PC-9 (cell line): ENCODE measurements around the gene NBDY. TPM values are rescaled to one million over a fixed set of nuclear protein-coding genes. Genes with fewer than 3 reads are reported as not detected.

Experiments used
- BruUV-seq: library from RNA; stranded (reverse); fragments of 400-500 nt; replicated peaks from 2 replicates; lab custom pipeline; 2021; lab: Mats Ljungman, UMichigan
- CTCF ChIA-PET: fragments of 300-600 bp; sonication (Branson Sonifier 250); formaldehyde crosslinking; loops from one replicate; lab custom pipeline; 2022; ENCODE audit warnings: antibody characterized with exemption; lab: Charles Lee
- POLR2A ChIA-PET: fragments of 300-600 bp; sonication (Branson Sonifier 250); formaldehyde crosslinking; loops from one replicate; lab custom pipeline; 2022; ENCODE audit warnings: antibody characterized with exemption; ENCODE audit not compliant: unreplicated experiment; lab: Charles Lee
- DNase-seq, 2 experiments: peaks; one replicate each; pipeline versions ENCODE4 v3.0.0 to v3.0.0-alpha.2; 2015 to 2022; ENCODE audit warnings: mixed read lengths in 1 of 2
- H2AFZ ChIP-seq: fragments of 200-600 bp; sonication (generic); 2 replicates; pipeline ENCODE4 v1.8.1; 2017; ENCODE audit warnings: antibody characterized with exemption
- H3F3A ChIP-seq: fragments of 200-600 bp; sonication (generic); 2 replicates; pipeline ENCODE4 v1.8.1; 2017; ENCODE audit warnings: antibody characterized with exemption, mild to moderate bottlenecking, low read depth; ENCODE audit not compliant: insufficient read depth
- H3K27ac ChIP-seq: fragments of 200-600 bp; sonication (generic); 2 replicates; pipeline ENCODE4 v1.6.1; 2016; ENCODE audit warnings: mixed run types
- H3K27me3 ChIP-seq: fragments of 200-600 bp; sonication (generic); 2 replicates; pipeline ENCODE4 v1.6.1; 2016; ENCODE audit warnings: low read depth, mixed run types; ENCODE audit not compliant: insufficient read depth
- H3K36me3 ChIP-seq: fragments of 200-600 bp; sonication (generic); 2 replicates; pipeline ENCODE4 v1.6.1; 2016; ENCODE audit warnings: low read depth, mixed run types
- H3K4me1 ChIP-seq: fragments of 200-600 bp; sonication (generic); replicated peaks from 2 replicates; pipeline ENCODE4 v1.6.1; 2016; ENCODE audit warnings: mixed run types; ENCODE audit not compliant: insufficient read depth
- H3K4me2 ChIP-seq: fragments of 200-600 bp; sonication (generic); 2 replicates; pipeline ENCODE4 v1.6.1; 2017; ENCODE audit warnings: mixed run types
- H3K4me3 ChIP-seq: fragments of 200-600 bp; sonication (generic); 2 replicates; pipeline ENCODE4 v1.6.1; 2016; ENCODE audit warnings: mixed run types
- H3K79me2 ChIP-seq: fragments of 200-600 bp; sonication (generic); 2 replicates; pipeline ENCODE4 v1.6.1; 2017; ENCODE audit warnings: low read depth, mixed run types
- H3K9me2 ChIP-seq: fragments of 200-600 bp; sonication (generic); 2 replicates; pipeline ENCODE4 v1.8.1; 2017; ENCODE audit warnings: mild to moderate bottlenecking; ENCODE audit not compliant: insufficient read depth
- H3K9me3 ChIP-seq: fragments of 200-600 bp; sonication (generic); 2 replicates; pipeline ENCODE4 v1.8.1; 2016; ENCODE audit warnings: low read depth; ENCODE audit not compliant: insufficient read depth
- H4K20me1 ChIP-seq: fragments of 200-600 bp; sonication (generic); 2 replicates; pipeline ENCODE4 v1.8.1; 2017; ENCODE audit not compliant: insufficient read depth
- EZH2 ChIP-seq: fragments of 200-600 bp; sonication (generic); IDR thresholded peaks from 2 replicates; pipeline ENCODE4 v1.8.0; 2017; ENCODE audit warnings: antibody characterized with exemption, low read depth
- intact Hi-C: fragments of 100-400 bp; cut with micrococcal nuclease; formaldehyde crosslinking; loops from one replicate; pipeline ENCODE4 v1.10.0; 2022; ENCODE audit not compliant: unreplicated experiment
- total RNA-seq: library from RNA; stranded (reverse); gene quantifications from 2 replicates; pipeline ENCODE4 v1.2.3, GENCODE V29; 2021
- TF ChIP-seq, protein P1 (sequence below): fragments of 200-600 bp; sonication (generic); conservative IDR thresholded peaks from 2 replicates; pipeline ENCODE4 v1.6.1; 2017; ENCODE audit warnings: mixed run types, antibody characterized with exemption, mild to moderate bottlenecking, moderate library complexity

The NBDY gene
- total RNA-seq, 1 experiment from 2014 or later = 76.6 TPM

DNA sequence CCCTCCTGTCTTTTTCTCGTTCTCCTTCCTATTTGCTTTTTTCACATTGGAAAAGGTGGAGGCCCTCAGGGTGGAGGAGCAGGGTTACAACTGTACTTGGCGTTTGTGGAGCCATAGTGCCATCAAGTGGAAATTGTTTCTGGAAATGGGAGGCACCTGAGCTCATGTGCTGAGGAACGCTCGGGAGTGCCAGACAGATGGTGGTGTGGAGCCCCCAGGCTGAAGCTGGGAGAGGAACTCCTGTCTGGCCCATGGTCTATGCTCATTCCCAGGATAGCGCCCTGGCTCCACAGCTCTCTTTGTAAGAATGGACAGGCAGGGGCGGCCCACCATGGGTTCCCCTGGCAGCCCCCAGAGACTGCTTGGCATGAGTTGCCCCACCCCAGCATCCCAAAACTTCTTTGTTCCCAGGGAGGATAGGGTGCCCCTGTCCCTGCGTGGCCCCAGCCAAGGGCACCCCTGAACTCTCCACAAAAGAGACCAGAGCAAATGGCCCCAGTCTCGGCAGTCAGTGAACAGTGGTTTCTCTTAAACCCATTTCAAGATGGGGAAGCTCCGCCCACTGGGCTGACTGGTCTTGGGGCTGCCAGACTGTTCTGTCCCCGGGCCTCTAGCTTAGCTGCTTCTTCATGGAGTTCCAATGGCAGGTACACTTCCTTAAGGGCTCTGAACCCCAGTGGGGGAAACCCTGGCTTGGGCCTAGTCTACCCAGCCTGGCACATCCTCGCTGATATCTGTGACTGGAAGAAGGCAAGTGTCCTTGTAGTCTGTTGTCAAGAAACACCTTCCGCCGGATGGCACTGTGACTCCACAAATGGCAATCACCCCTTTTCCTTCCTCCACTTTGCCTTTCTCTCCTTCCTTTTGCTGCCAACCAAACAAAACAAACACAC lies 70.1 kb downstream of the NBDY start:
- no peak for DNase-seq
- TF ChIP-seq, protein P1, sequence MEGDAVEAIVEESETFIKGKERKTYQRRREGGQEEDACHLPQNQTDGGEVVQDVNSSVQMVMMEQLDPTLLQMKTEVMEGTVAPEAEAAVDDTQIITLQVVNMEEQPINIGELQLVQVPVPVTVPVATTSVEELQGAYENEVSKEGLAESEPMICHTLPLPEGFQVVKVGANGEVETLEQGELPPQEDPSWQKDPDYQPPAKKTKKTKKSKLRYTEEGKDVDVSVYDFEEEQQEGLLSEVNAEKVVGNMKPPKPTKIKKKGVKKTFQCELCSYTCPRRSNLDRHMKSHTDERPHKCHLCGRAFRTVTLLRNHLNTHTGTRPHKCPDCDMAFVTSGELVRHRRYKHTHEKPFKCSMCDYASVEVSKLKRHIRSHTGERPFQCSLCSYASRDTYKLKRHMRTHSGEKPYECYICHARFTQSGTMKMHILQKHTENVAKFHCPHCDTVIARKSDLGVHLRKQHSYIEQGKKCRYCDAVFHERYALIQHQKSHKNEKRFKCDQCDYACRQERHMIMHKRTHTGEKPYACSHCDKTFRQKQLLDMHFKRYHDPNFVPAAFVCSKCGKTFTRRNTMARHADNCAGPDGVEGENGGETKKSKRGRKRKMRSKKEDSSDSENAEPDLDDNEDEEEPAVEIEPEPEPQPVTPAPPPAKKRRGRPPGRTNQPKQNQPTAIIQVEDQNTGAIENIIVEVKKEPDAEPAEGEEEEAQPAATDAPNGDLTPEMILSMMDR = no peak
- no peak for TF ChIP-seq EZH2
- CTCF ChIA-PET = no interaction called here

DNA sequence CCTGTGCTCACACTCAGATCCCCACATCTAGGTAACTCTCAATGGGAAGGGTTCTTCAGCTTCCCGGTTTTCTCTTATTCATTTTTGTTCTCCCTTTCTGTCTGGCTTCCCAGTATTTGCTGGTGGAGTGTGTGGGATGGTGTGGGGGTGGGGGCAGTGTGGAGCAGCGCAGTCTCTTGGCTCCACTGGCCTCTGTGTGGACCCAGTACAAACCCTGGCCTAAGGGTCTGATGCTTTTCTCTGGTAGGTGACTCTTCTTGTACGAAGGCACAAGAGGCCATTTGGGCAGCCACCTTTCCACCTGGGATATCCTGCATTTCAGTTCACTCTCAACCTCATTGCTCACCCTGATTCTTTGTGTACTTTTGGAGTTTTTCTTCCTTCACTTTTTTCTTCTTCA lies 71.3 kb downstream of the NBDY start:
- Histone ChIP-seq H3K27ac (no peak overlapping the region), H3F3A (no peaks in the 10 kb centered on the region), H3K9me3 (no peaks in the 10 kb centered on the region), H3K4me2 (no peak overlapping the region), H3K27me3 (no peaks in the 10 kb centered on the region), H3K4me1 (no peaks in the 10 kb centered on the region), H2AFZ (no peak overlapping the region), H3K4me3 (no peak overlapping the region), H3K9me2 (no peaks in the 10 kb centered on the region), H4K20me1 (no peaks in the 10 kb centered on the region), H3K36me3 (no peaks in the 10 kb centered on the region), H3K79me2 (no peaks in the 10 kb centered on the region)
- BruUV-seq = no TSS peak
- no peak for DNase-seq
- intact Hi-C loops = no loop called here
- TF ChIP-seq, protein P1 = no peak
- TF ChIP-seq EZH2 = no peak
- POLR2A ChIA-PET = no interaction called here
- CTCF ChIA-PET = no interaction called here

More for the DNA sequence above, 70.1 kb downstream of the NBDY start:
- H3K36me3 ChIP-seq = no peaks in the 10 kb centered on the region
- no peak overlapping the region for H2AFZ ChIP-seq
- no peak overlapping the region for H3K4me2 ChIP-seq
- no peaks in the 10 kb centered on the region for H3K79me2 ChIP-seq
- no TSS peak for BruUV-seq
- POLR2A ChIA-PET = no interaction called here
- no peak overlapping the region for H3K27ac ChIP-seq
- H3K4me3 ChIP-seq = no peak overlapping the region
- H3K9me2 ChIP-seq = no peaks in the 10 kb centered on the region
- no peaks in the 10 kb centered on the region for H3K9me3 ChIP-seq
- no peaks in the 10 kb centered on the region for H3F3A ChIP-seq
- H3K27me3 ChIP-seq = no peaks in the 10 kb centered on the region
- intact Hi-C loops = no loop called here
- H3K4me1 ChIP-seq = no peaks in the 10 kb centered on the region
- no peaks in the 10 kb centered on the region for H4K20me1 ChIP-seq

DNA sequence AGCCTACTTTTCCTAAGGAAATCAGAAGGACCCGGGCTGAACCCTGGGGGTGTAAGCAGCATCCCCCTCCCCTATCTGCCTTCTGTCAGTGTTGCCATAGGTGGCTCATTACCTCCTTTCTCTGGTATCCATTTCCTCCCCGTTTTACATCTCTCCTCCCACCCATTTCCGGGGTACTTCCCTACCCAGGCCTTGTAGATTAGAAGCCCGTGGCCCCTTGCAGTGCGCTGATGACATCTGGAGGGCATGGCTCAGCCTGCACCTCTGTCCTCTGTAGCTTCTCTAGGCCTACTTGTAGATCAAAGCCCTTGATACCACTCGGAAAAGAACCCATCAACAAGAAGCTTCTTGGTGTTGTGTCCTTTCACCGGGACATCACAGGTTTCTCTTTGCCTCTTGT lies 71.8 kb downstream of the NBDY start:
- Histone ChIP-seq H3F3A (no peaks in the 10 kb centered on the region), H3K9me2 (no peaks in the 10 kb centered on the region), H4K20me1 (no peaks in the 10 kb centered on the region), H3K4me2 (no peak overlapping the region), H3K27ac (no peak overlapping the region), H3K4me3 (no peak overlapping the region), H3K27me3 (no peaks in the 10 kb centered on the region), H3K4me1 (no peaks in the 10 kb centered on the region), H3K79me2 (no peaks in the 10 kb centered on the region), H2AFZ (no peak overlapping the region), H3K9me3 (no peaks in the 10 kb centered on the region), H3K36me3 (no peaks in the 10 kb centered on the region)
- no peak for DNase-seq
- intact Hi-C loops = no loop called here
- CTCF ChIA-PET = no interaction called here
- no TSS peak for BruUV-seq
- POLR2A ChIA-PET = no interaction called here
- no peak for TF ChIP-seq EZH2
- TF ChIP-seq, protein P1 = no peak
